ENCODE data around the gene EPN2. TPM values are rescaled to one million over a fixed set of nuclear protein-coding genes. Genes with fewer than 3 reads are reported as not detected.

The EPN2 gene
- total and polyA plus RNA-seq, 2 donors (not counting 1 experiment from before 2014, with no cell fraction given): 23.8 to 36.0 TPM

DNA sequence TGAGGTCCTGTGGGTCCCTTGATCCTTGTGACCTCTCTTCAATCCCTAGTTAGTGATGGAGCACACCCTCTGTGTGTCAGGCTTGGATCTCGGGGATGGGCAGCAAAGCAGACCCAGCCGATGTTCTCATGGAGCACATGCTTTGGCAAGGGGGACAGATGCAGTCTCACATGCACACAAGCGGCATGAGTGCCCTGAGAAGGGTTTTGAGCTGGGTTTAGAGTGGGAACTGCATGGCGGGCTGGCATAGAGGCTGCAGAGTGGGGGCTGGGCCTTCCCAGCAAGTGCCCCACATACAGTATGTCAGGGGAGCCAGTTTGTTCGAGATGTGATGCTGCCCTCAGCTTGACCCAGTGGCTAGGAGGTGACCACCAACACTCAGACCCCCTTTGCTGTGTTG lies 83.7 kb downstream of the EPN2 start:
- Histone ChIP-seq H3K4me1 (ENCODE audit: control insufficient read depth, extremely low read depth, insufficient read depth, low read length) (peaks cover 5% of the 10 kb centered on the region), H3K9ac (ENCODE audit: insufficient read depth, low read length) (no peak overlapping the region), H3K4me3 (replicated peaks in 1 of 4; ENCODE audit: control extremely low read depth in 1 of 4, insufficient read depth in 1 of 4, low read depth in 3 of 4, low read length in 4 of 4) (no peak overlapping the region), H3K27ac (ENCODE audit: insufficient read depth, low read length) (no peak overlapping the region), H3K79me2 (ENCODE audit: control insufficient read depth, insufficient read depth, low read length) (no peaks in the 10 kb centered on the region), H2AFZ (ENCODE audit: low read length) (no peak overlapping the region), H3K27me3 (ENCODE audit: control insufficient read depth, insufficient read depth, low read length) (no peaks in the 10 kb centered on the region), H4K20me1 (ENCODE audit: control insufficient read depth, extremely low read depth, insufficient read depth, low read length) (no peaks in the 10 kb centered on the region), H3K9me3 (ENCODE audit: control insufficient read depth, insufficient read depth, low read depth, low read length) (no peaks in the 10 kb centered on the region), H3K36me3 (ENCODE audit: control insufficient read depth, insufficient read depth, low read length) (peaks cover 8% of the 10 kb centered on the region), H3K4me2 (ENCODE audit: extremely low read depth, insufficient read depth, low read length) (no peak overlapping the region)
- TF ChIP-seq, protein P1, sequence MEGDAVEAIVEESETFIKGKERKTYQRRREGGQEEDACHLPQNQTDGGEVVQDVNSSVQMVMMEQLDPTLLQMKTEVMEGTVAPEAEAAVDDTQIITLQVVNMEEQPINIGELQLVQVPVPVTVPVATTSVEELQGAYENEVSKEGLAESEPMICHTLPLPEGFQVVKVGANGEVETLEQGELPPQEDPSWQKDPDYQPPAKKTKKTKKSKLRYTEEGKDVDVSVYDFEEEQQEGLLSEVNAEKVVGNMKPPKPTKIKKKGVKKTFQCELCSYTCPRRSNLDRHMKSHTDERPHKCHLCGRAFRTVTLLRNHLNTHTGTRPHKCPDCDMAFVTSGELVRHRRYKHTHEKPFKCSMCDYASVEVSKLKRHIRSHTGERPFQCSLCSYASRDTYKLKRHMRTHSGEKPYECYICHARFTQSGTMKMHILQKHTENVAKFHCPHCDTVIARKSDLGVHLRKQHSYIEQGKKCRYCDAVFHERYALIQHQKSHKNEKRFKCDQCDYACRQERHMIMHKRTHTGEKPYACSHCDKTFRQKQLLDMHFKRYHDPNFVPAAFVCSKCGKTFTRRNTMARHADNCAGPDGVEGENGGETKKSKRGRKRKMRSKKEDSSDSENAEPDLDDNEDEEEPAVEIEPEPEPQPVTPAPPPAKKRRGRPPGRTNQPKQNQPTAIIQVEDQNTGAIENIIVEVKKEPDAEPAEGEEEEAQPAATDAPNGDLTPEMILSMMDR (conservative IDR thresholded peaks at IDR 0.05 in 1 of 2, IDR thresholded peaks at IDR 0.05 in 1 of 2; ENCODE audit: low read depth in 1 of 2, low read length in 2 of 2): no peak
- no peak for TF ChIP-seq EZH2 (IDR thresholded peaks at IDR 0.05; ENCODE audit: low read length, missing control alignments)
- no peak for DNase-seq (ENCODE audit: low read depth in 2 of 2)

GRCh38 chr17:19321481-19322128 lies 84.4 kb downstream of the EPN2 start:
- no peak overlapping the region for H3K9ac ChIP-seq (ENCODE audit: insufficient read depth, low read length)
- no peak overlapping the region for H3K4me3 ChIP-seq (replicated peaks in 1 of 4; ENCODE audit: control extremely low read depth in 1 of 4, insufficient read depth in 1 of 4, low read depth in 3 of 4, low read length in 4 of 4)
- no peaks in the 10 kb centered on the region for H4K20me1 ChIP-seq (ENCODE audit: control insufficient read depth, extremely low read depth, insufficient read depth, low read length)
- H3K36me3 ChIP-seq (ENCODE audit: control insufficient read depth, insufficient read depth, low read length): peaks cover 8% of the 10 kb centered on the region
- no peak overlapping the region for H3K4me2 ChIP-seq (ENCODE audit: extremely low read depth, insufficient read depth, low read length)
- no peak for TF ChIP-seq EZH2 (IDR thresholded peaks at IDR 0.05; ENCODE audit: low read length, missing control alignments)
- TF ChIP-seq, protein P1 (conservative IDR thresholded peaks at IDR 0.05 in 1 of 2, IDR thresholded peaks at IDR 0.05 in 1 of 2; ENCODE audit: low read depth in 1 of 2, low read length in 2 of 2): peak in 1 of 2 donors; percentile 12
- no peaks in the 10 kb centered on the region for H3K79me2 ChIP-seq (ENCODE audit: control insufficient read depth, insufficient read depth, low read length)
- DNase-seq (ENCODE audit: low read depth in 2 of 2): no peak
- H3K4me1 ChIP-seq (ENCODE audit: control insufficient read depth, extremely low read depth, insufficient read depth, low read length): peaks cover 5% of the 10 kb centered on the region
- H3K9me3 ChIP-seq (ENCODE audit: control insufficient read depth, insufficient read depth, low read depth, low read length): no peaks in the 10 kb centered on the region
- H3K27ac ChIP-seq (ENCODE audit: insufficient read depth, low read length): no peak overlapping the region
- H2AFZ ChIP-seq (ENCODE audit: low read length): no peak overlapping the region
- H3K27me3 ChIP-seq (ENCODE audit: control insufficient read depth, insufficient read depth, low read length): no peaks in the 10 kb centered on the region

- H3K27me3 ChIP-seq (ENCODE audit: control insufficient read depth, insufficient read depth, low read length): no peaks in the 10 kb centered on the region
- H3K9me3 ChIP-seq (ENCODE audit: control insufficient read depth, insufficient read depth, low read depth, low read length): no peaks in the 10 kb centered on the region
- TF ChIP-seq, protein P1 (conservative IDR thresholded peaks at IDR 0.05 in 1 of 2, IDR thresholded peaks at IDR 0.05 in 1 of 2; ENCODE audit: low read depth in 1 of 2, low read length in 2 of 2): no peak
- no peak for TF ChIP-seq EZH2 (IDR thresholded peaks at IDR 0.05; ENCODE audit: low read length, missing control alignments)
- no peaks in the 10 kb centered on the region for H4K20me1 ChIP-seq (ENCODE audit: control insufficient read depth, extremely low read depth, insufficient read depth, low read length)
- no peak overlapping the region for H2AFZ ChIP-seq (ENCODE audit: low read length)
- no peak for DNase-seq (ENCODE audit: low read depth in 2 of 2)
- no peak overlapping the region for H3K9ac ChIP-seq (ENCODE audit: insufficient read depth, low read length)
- H3K36me3 ChIP-seq (ENCODE audit: control insufficient read depth, insufficient read depth, low read length): peaks cover 8% of the 10 kb centered on the region
- no peak overlapping the region for H3K4me2 ChIP-seq (ENCODE audit: extremely low read depth, insufficient read depth, low read length)
- no peaks in the 10 kb centered on the region for H3K79me2 ChIP-seq (ENCODE audit: control insufficient read depth, insufficient read depth, low read length)
- no peak overlapping the region for H3K4me3 ChIP-seq (replicated peaks in 1 of 4; ENCODE audit: control extremely low read depth in 1 of 4, insufficient read depth in 1 of 4, low read depth in 3 of 4, low read length in 4 of 4)
- no peak overlapping the region for H3K27ac ChIP-seq (ENCODE audit: insufficient read depth, low read length)
- H3K4me1 ChIP-seq (ENCODE audit: control insufficient read depth, extremely low read depth, insufficient read depth, low read length): peaks cover 5% of the 10 kb centered on the region
Observed at GRCh38 chr17:19322129-19322505, 85.0 kb downstream of the EPN2 start.
